Stomach (tissue), 4 donors: ENCODE results near the gene EPS8L3.

Experiments
- CTCF ChIP-seq, 7 experiments: fragments of 450-650 bp in 4 of 7; fragments of 200-600 bp in 3 of 7; sonication (generic) in 3 of 7; IDR thresholded peaks; one replicate each; pipeline ENCODE4 v1.5.1; 2016 to 2019; ENCODE audit warnings: antibody characterized with exemption in 7 of 7, control low read depth in 2 of 7, mild to moderate bottlenecking in 1 of 7
- EP300 ChIP-seq: sonication (generic); formaldehyde crosslinking; IDR thresholded peaks from one replicate; pipeline ENCODE4 v1.6.1; 2017; ENCODE audit warnings: antibody characterized with exemption
- POLR2A ChIP-seq, 4 donors: fragments of 450-650 bp; IDR thresholded peaks; one replicate each; pipeline ENCODE4 v1.6.1; 2016; ENCODE audit warnings: antibody characterized with exemption in 4 of 4, control low read depth in 2 of 4, mild to moderate bottlenecking in 1 of 4, moderate library complexity in 1 of 4
- POLR2AphosphoS5 ChIP-seq, 3 donors: sonication (generic); formaldehyde crosslinking; IDR thresholded peaks; one replicate each; pipeline ENCODE4 v1.6.1; 2016; ENCODE audit warnings: antibody characterized with exemption in 3 of 3

DNA sequence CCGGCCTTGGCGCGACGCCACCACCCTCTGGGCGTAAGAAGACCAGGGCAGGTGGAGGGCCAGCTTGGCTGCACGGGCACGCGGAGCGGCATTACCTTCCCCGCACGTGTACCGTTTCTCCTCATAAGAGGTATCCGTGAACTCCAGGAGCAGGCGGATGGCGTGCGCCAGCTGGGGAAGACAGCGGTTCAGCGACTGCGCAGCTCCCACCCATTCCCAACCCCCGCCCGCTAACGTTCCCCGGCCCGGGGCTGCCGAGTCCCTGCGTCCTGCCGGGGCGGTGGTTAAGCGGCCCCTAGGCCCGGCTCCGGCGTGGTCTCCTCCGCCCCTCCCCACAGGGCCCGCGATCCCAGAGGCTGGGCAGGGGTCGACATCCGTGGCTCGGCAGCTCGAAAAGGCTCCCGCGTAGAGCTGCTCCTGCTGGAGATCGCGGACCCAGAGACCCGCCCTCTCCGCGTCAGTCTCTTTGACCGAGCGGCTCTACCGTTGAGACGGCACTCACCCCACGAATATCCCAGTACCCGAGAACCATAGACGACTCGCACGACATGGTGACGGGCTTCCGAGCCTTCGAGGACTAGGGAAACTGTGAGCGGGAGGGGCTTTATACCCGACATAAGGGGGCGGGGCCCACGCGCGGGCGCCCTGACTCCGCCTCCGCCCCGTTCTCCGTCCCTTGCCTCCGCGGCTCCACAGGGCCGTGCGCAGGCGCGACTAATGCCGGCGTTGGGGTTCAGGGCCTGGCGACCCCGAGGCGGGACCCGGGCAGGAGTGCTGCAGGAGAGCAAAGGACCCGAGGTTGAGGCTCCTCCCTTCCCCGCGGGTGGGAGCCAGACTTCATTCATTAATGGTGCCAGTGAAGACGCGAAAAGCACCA is 23.7 kb downstream of the EPS8L3 start:
- TF ChIP-seq CTCF (IDR thresholded peaks at IDR 0.05), result no peak
- peak in 2 of 4 donors; percentile 43 to 83 for TF ChIP-seq POLR2A (IDR thresholded peaks at IDR 0.05)
- no peak for TF ChIP-seq EP300
- TF ChIP-seq POLR2AphosphoS5 (IDR thresholded peaks at IDR 0.05), result peak; percentile 88 to 97 (median 94)
